Measurements from ENCODE around the gene XIRP2. TPM values are rescaled to one million over a fixed set of nuclear protein-coding genes. Genes with fewer than 3 reads are reported as not detected.
A peak's percentile ranks its signal among the peaks of the same experiment; 100 is the strongest.

The XIRP2 gene
- total RNA-seq, 1 experiment from 2014 or later, result not detected

- no peak for DNase-seq (ENCODE audit: low spot score)
- in situ Hi-C loops (cut with HindIII; ENCODE audit: low sequenced_read_pairs), result no loop called here
These were observed 237.9 kb downstream of the XIRP2 start for GRCh38 chr2:167126165-167126564.

- DNase-seq (ENCODE audit: low spot score), result peak; percentile 70
- in situ Hi-C loops (cut with HindIII; ENCODE audit: low sequenced_read_pairs), result no loop called here
These were observed 238.9 kb downstream of the XIRP2 start for GRCh38 chr2:167127135-167127534.

- no peak for DNase-seq (ENCODE audit: low spot score)
- in situ Hi-C loops (cut with HindIII; ENCODE audit: low sequenced_read_pairs), result no loop called here
These were observed 239.8 kb downstream of the XIRP2 start for GRCh38 chr2:167128130-167128529.

GRCh38 chr2:167132066-167132465, 243.8 kb downstream of the XIRP2 start:
- in situ Hi-C loops (cut with HindIII; ENCODE audit: low sequenced_read_pairs), result no loop called here
- no peak for DNase-seq (ENCODE audit: low spot score)

- in situ Hi-C loops (cut with HindIII; ENCODE audit: low sequenced_read_pairs), result no loop called here
- DNase-seq (ENCODE audit: low spot score), result no peak
These were observed 244.8 kb downstream of the XIRP2 start for GRCh38 chr2:167132906-167133555.

- in situ Hi-C loops (cut with HindIII; ENCODE audit: low sequenced_read_pairs), result no loop called here
- no peak for DNase-seq (ENCODE audit: low spot score)
These were observed 245.3 kb downstream of the XIRP2 start for GRCh38 chr2:167133614-167134013.

- DNase-seq (ENCODE audit: low spot score), result no peak
- in situ Hi-C loops (cut with HindIII; ENCODE audit: low sequenced_read_pairs), result no loop called here
These were observed 246.2 kb downstream of the XIRP2 start for GRCh38 chr2:167134381-167135072.

GRCh38 chr2:167135706-167136105, 247.4 kb downstream of the XIRP2 start:
- in situ Hi-C loops (cut with HindIII; ENCODE audit: low sequenced_read_pairs), result no loop called here
- no peak for DNase-seq (ENCODE audit: low spot score)

GRCh38 chr2:167136879-167137596, 248.8 kb downstream of the XIRP2 start:
- in situ Hi-C loops (cut with HindIII; ENCODE audit: low sequenced_read_pairs), result no loop called here
- DNase-seq (ENCODE audit: low spot score), result no peak

- no peak for DNase-seq (ENCODE audit: low spot score)
- in situ Hi-C loops (cut with HindIII; ENCODE audit: low sequenced_read_pairs), result no loop called here
These were observed 252.1 kb downstream of the XIRP2 start for GRCh38 chr2:167140330-167140729.

GRCh38 chr2:167140767-167141166, 252.5 kb downstream of the XIRP2 start:
- in situ Hi-C loops (cut with HindIII; ENCODE audit: low sequenced_read_pairs), result no loop called here
- DNase-seq (ENCODE audit: low spot score), result no peak

GRCh38 chr2:167142554-167142953, 254.3 kb downstream of the XIRP2 start:
- in situ Hi-C loops (cut with HindIII; ENCODE audit: low sequenced_read_pairs), result no loop called here
- no peak for DNase-seq (ENCODE audit: low spot score)

GRCh38 chr2:167144179-167144898, 256.1 kb downstream of the XIRP2 start:
- no peak for DNase-seq (ENCODE audit: low spot score)
- in situ Hi-C loops (cut with HindIII; ENCODE audit: low sequenced_read_pairs), result no loop called here

GRCh38 chr2:167147271-167147941, 259.1 kb downstream of the XIRP2 start:
- in situ Hi-C loops (cut with HindIII; ENCODE audit: low sequenced_read_pairs), result no loop called here
- DNase-seq (ENCODE audit: low spot score), result no peak

GRCh38 chr2:167151894-167152293, 263.6 kb downstream of the XIRP2 start:
- DNase-seq (ENCODE audit: low spot score), result no peak
- in situ Hi-C loops (cut with HindIII; ENCODE audit: low sequenced_read_pairs), result no loop called here

- DNase-seq (ENCODE audit: low spot score), result no peak
- in situ Hi-C loops (cut with HindIII; ENCODE audit: low sequenced_read_pairs), result no loop called here
These were observed 269.2 kb downstream of the XIRP2 start for GRCh38 chr2:167157523-167157922.

GRCh38 chr2:167177196-167177595, 288.9 kb downstream of the XIRP2 start:
- DNase-seq (ENCODE audit: low spot score), result no peak
- in situ Hi-C loops (cut with HindIII; ENCODE audit: low sequenced_read_pairs), result no loop called here

- DNase-seq (ENCODE audit: low spot score), result no peak
- in situ Hi-C loops (cut with HindIII; ENCODE audit: low sequenced_read_pairs), result no loop called here
These were observed 292.9 kb downstream of the XIRP2 start for GRCh38 chr2:167181134-167181533.

GRCh38 chr2:167181688-167182087, 293.4 kb downstream of the XIRP2 start:
- no peak for DNase-seq (ENCODE audit: low spot score)
- in situ Hi-C loops (cut with HindIII; ENCODE audit: low sequenced_read_pairs), result no loop called here

Measured in G401 (cell line).